GM21447 (cell line): Measurements from ENCODE around the gene TAGAP.
"Not testable (repeated sequence)": the region's sequence is repeated elsewhere in the genome, so short reads cannot be mapped to it uniquely, and the experiment has no call there.

Experiments
- ATAC-seq: cut with Tn5 transposase; IDR thresholded peaks from one replicate; pipeline ENCODE4 v1.9.1; 2021; ENCODE audit not compliant: unreplicated experiment

The TAGAP gene

GRCh38 chr6:159013229-159013628, 31.6 kb downstream of the TAGAP start:
- no peak for ATAC-seq

GRCh38 chr6:159012201-159012600, 32.6 kb downstream of the TAGAP start:
- ATAC-seq: no peak

GRCh38 chr6:159010037-159010612, 34.7 kb downstream of the TAGAP start:
- not testable (repeated sequence) for ATAC-seq

GRCh38 chr6:159008656-159009288, 36.0 kb downstream of the TAGAP start:
- no peak for ATAC-seq

- ATAC-seq: no peak
Observed at GRCh38 chr6:159007510-159007909, 37.3 kb downstream of the TAGAP start.

GRCh38 chr6:159005436-159005835, 39.4 kb downstream of the TAGAP start:
- no peak for ATAC-seq

- ATAC-seq: no peak
Observed at GRCh38 chr6:159004592-159004991, 40.2 kb downstream of the TAGAP start.

- no peak for ATAC-seq
Observed at GRCh38 chr6:159002432-159003155, 42.2 kb downstream of the TAGAP start.

- peak; percentile 92 for ATAC-seq
Observed at GRCh38 chr6:158999666-159000403, 45.0 kb downstream of the TAGAP start, which contains the start of gene RSPH3. Gene RSPH3 (minus strand): TSS chr6:159000202. CDS start chr6:158999550, 652 bp downstream.

GRCh38 chr6:158999154-158999665, 45.6 kb downstream of the TAGAP start:
- ATAC-seq: peak; percentile 24

- no peak for ATAC-seq
Observed at GRCh38 chr6:158996856-158997255, 47.9 kb downstream of the TAGAP start.

- ATAC-seq: no peak
Observed at GRCh38 chr6:158993639-158994038, 51.2 kb downstream of the TAGAP start.

- no peak for ATAC-seq
Observed at GRCh38 chr6:158991017-158991723, 53.6 kb downstream of the TAGAP start.

GRCh38 chr6:158989711-158990110, 55.1 kb downstream of the TAGAP start:
- not testable (repeated sequence) for ATAC-seq

GRCh38 chr6:158988477-158988876, 56.3 kb downstream of the TAGAP start:
- ATAC-seq: no peak

GRCh38 chr6:158987657-158988056, 57.1 kb downstream of the TAGAP start:
- ATAC-seq: no peak
